HG03571 (cell line): Measurements from ENCODE around the gene HS3ST3A1.
"Not testable (repeated sequence)": the region's sequence is repeated elsewhere in the genome, so short reads cannot be mapped to it uniquely, and the experiment has no call there.

ENCODE experiments used
- ATAC-seq: cut with Tn5 transposase; IDR thresholded peaks from one replicate; pipeline ENCODE4 v1.9.1; 2021; ENCODE audit not compliant: unreplicated experiment

Gene HS3ST3A1

GRCh38 chr17:13498184-13498583 lies 103.5 kb downstream of the HS3ST3A1 start:
- no peak for ATAC-seq

- ATAC-seq = not testable (repeated sequence)
Observed at GRCh38 chr17:13496553-13497056, 105.1 kb downstream of the HS3ST3A1 start.

- ATAC-seq = no peak
Observed at GRCh38 chr17:13495423-13495822, 106.3 kb downstream of the HS3ST3A1 start.

- ATAC-seq = no peak
Observed at GRCh38 chr17:13492737-13493122, 109.0 kb downstream of the HS3ST3A1 start.

GRCh38 chr17:13491916-13492736 lies 109.6 kb downstream of the HS3ST3A1 start:
- ATAC-seq = no peak

- ATAC-seq = no peak
Observed at GRCh38 chr17:13491491-13491890, 110.2 kb downstream of the HS3ST3A1 start.

- no peak for ATAC-seq
Observed at GRCh38 chr17:13490906-13491482, 110.7 kb downstream of the HS3ST3A1 start.

- no peak for ATAC-seq
Observed at GRCh38 chr17:13490427-13490826, 111.3 kb downstream of the HS3ST3A1 start.

- no peak for ATAC-seq
Observed at GRCh38 chr17:13485327-13485726, 116.4 kb downstream of the HS3ST3A1 start.

- no peak for ATAC-seq
Observed at GRCh38 chr17:13484020-13484419, 117.7 kb downstream of the HS3ST3A1 start.

- no peak for ATAC-seq
Observed at GRCh38 chr17:13480877-13481276, 120.9 kb downstream of the HS3ST3A1 start.

- ATAC-seq = no peak
Observed at GRCh38 chr17:13478326-13478830, 123.4 kb downstream of the HS3ST3A1 start.

GRCh38 chr17:13477180-13477611 lies 124.5 kb downstream of the HS3ST3A1 start:
- ATAC-seq = no peak

GRCh38 chr17:13476720-13477119 lies 125.0 kb downstream of the HS3ST3A1 start:
- no peak for ATAC-seq

GRCh38 chr17:13475574-13476223 lies 126.0 kb downstream of the HS3ST3A1 start:
- ATAC-seq = no peak

- no peak for ATAC-seq
Observed at GRCh38 chr17:13474073-13474800, 127.5 kb downstream of the HS3ST3A1 start.

- no peak for ATAC-seq
Observed at GRCh38 chr17:13465678-13466077, 136.1 kb downstream of the HS3ST3A1 start.

GRCh38 chr17:13462673-13463124 lies 139.0 kb downstream of the HS3ST3A1 start:
- no peak for ATAC-seq

- ATAC-seq = no peak
Observed at GRCh38 chr17:13462146-13462545, 139.6 kb downstream of the HS3ST3A1 start.

- no peak for ATAC-seq
Observed at GRCh38 chr17:13460261-13461000, 141.3 kb downstream of the HS3ST3A1 start.
